ENCODE measurements around the gene OR5M8. TPM values are rescaled to one million over a fixed set of nuclear protein-coding genes. Genes with fewer than 3 reads are reported as not detected.

The OR5M8 gene
- total RNA-seq (2021) (not detected in 2 replicates), Bru-seq, nascent RNA (not detected), BruChase-seq, experiment 1, labeled RNA remaining after a 2-hour chase (not detected), BruChase-seq, experiment 2, labeled RNA remaining after a 6-hour chase (not detected)
- long read RNA-seq = 0 reads

GRCh38 chr11:56491270-56491669 lies at the start of gene OR5M8:
Gene OR5M8 (minus strand): TSS chr11:56491370. CDS start chr11:56491370, 0 bp downstream.
- H3K27ac ChIP-seq (ENCODE audit: low read depth, low read length, poor library complexity, severe bottlenecking) = no peak within 1 kb of the TSS
- H3K4me1 ChIP-seq (ENCODE audit: insufficient read depth, low read length, poor library complexity, severe bottlenecking) = no peaks in the 10 kb centered on the region
- DNase-seq (ENCODE audit: low spot score) = no peak
- TF ChIP-seq CTCF (conservative IDR thresholded peaks at IDR 0.05; ENCODE audit: low read depth, low read length) = no peak
- CTCF ChIA-PET = no interaction called here
- H3K36me3 ChIP-seq (ENCODE audit: insufficient read depth, low read length, poor library complexity, severe bottlenecking) = no peaks in the 10 kb centered on the region
- intact Hi-C loops (cut with micrococcal nuclease; ENCODE audit: unreplicated experiment) = no loop called here
- BruUV-seq (replicated peaks) = no TSS peak
- no peak within 1 kb of the TSS for H3K4me3 ChIP-seq (ENCODE audit: low read depth, low read length, poor library complexity, severe bottlenecking)
- H3K27me3 ChIP-seq (replicated peaks; ENCODE audit: insufficient read depth, low read depth, low read length, poor library complexity) = no peaks in the 10 kb centered on the region
- H3K9me3 ChIP-seq (ENCODE audit: low read depth, low read length, poor library complexity, severe bottlenecking) = peaks cover 2% of the 10 kb centered on the region
- POLR2A ChIA-PET (ENCODE audit: low non-redundant PET) = no interaction called here

- no peak for TF ChIP-seq CTCF (conservative IDR thresholded peaks at IDR 0.05; ENCODE audit: low read depth, low read length)
- TF ChIP-seq EZH2 (IDR thresholded peaks at IDR 0.05; ENCODE audit: borderline replicate concordance, low read depth, low read length, poor library complexity, severe bottlenecking) = no peak
- Histone ChIP-seq H3K27me3 (replicated peaks; ENCODE audit: insufficient read depth, low read depth, low read length, poor library complexity) (no peaks in the 10 kb centered on the region), H3K27ac (ENCODE audit: low read depth, low read length, poor library complexity, severe bottlenecking) (no peak overlapping the region), H3K36me3 (ENCODE audit: insufficient read depth, low read length, poor library complexity, severe bottlenecking) (no peaks in the 10 kb centered on the region), H3K4me1 (ENCODE audit: insufficient read depth, low read length, poor library complexity, severe bottlenecking) (no peaks in the 10 kb centered on the region), H3K9me3 (ENCODE audit: low read depth, low read length, poor library complexity, severe bottlenecking) (peaks cover 4% of the 10 kb centered on the region), H3K4me3 (ENCODE audit: low read depth, low read length, poor library complexity, severe bottlenecking) (no peak overlapping the region)
- CTCF ChIA-PET = no interaction called here
- intact Hi-C loops (cut with micrococcal nuclease; ENCODE audit: unreplicated experiment) = no loop called here
- no peak for DNase-seq (ENCODE audit: low spot score)
- BruUV-seq (replicated peaks) = no TSS peak
- POLR2A ChIA-PET (ENCODE audit: low non-redundant PET) = no interaction called here
These were observed 42.0 kb upstream of the OR5M8 start for GRCh38 chr11:56533054-56533740.

- Histone ChIP-seq H3K27ac (ENCODE audit: low read depth, low read length, poor library complexity, severe bottlenecking) (no peak overlapping the region), H3K36me3 (ENCODE audit: insufficient read depth, low read length, poor library complexity, severe bottlenecking) (no peaks in the 10 kb centered on the region), H3K4me3 (ENCODE audit: low read depth, low read length, poor library complexity, severe bottlenecking) (no peak overlapping the region), H3K4me1 (ENCODE audit: insufficient read depth, low read length, poor library complexity, severe bottlenecking) (no peaks in the 10 kb centered on the region), H3K9me3 (ENCODE audit: low read depth, low read length, poor library complexity, severe bottlenecking) (peaks cover 4% of the 10 kb centered on the region), H3K27me3 (replicated peaks; ENCODE audit: insufficient read depth, low read depth, low read length, poor library complexity) (no peaks in the 10 kb centered on the region)
- CTCF ChIA-PET = no interaction called here
- intact Hi-C loops (cut with micrococcal nuclease; ENCODE audit: unreplicated experiment) = no loop called here
- POLR2A ChIA-PET (ENCODE audit: low non-redundant PET) = no interaction called here
- DNase-seq (ENCODE audit: low spot score) = no peak
- no TSS peak for BruUV-seq (replicated peaks)
- no peak for TF ChIP-seq CTCF (conservative IDR thresholded peaks at IDR 0.05; ENCODE audit: low read depth, low read length)
These were observed 40.7 kb upstream of the OR5M8 start for GRCh38 chr11:56531856-56532255.
